ENCODE measurements around the gene RBM47.

Gene RBM47

DNA sequence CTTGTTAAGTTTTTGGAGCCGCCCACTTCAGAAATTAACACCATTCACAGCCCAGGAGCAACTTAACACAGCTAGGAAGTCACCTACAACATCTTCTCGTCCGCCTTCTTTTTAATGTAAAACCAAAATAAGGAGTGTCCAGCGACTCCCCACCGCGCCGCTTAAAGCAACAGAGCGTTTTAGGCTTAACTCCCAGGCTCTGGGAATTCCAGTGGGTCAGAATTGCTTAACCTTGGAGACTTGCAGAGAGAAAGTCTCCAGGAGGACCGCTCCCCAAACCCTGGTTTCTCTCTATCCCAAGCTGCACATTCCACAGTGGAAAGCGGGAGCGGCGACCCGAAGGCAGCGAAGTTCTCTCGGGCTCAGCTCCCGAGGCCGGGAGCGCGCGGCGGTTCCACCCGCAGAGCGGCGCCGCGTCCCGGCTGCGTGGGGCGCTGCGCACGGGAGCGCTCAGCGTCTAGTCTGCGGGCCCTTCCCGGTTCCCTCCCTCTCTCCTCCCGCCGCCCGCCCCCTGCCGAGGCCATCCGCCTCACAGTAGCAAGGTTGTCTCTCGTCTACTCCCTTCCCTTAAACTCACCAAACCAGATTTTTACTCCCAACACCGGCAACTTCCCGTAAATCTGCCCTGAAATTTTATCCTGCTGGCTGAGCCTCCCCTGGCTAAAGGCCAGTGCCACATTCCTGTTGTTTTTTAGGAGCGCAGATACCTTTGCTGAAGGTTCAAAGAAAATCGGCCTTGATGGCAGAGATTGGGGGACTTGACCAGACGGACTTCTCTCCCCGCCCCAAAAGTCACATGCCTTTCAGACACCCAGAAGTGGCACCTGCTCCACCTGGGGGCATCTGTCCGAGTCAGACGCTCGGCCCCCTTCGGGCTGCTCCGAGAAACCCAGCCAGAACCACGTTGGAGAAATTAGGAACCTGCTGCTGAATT lies at the start of gene RBM47:
Gene RBM47, minus strand, starts transcription at position 464 of the 934 bp plus-strand sequence. CDS start 190,971 bp downstream, outside the sequence.
- peak; percentile 36 for TF ChIP-seq CTCF (IDR thresholded peaks at IDR 0.05; ENCODE audit: control insufficient read depth, extremely low read depth, insufficient read depth)
- H3K4me3 ChIP-seq (ENCODE audit: low read depth, low read length), result peak within 1 kb of the TSS; percentile 79
- peak; percentile 92 for DNase-seq (ENCODE audit: low read depth)

DNA sequence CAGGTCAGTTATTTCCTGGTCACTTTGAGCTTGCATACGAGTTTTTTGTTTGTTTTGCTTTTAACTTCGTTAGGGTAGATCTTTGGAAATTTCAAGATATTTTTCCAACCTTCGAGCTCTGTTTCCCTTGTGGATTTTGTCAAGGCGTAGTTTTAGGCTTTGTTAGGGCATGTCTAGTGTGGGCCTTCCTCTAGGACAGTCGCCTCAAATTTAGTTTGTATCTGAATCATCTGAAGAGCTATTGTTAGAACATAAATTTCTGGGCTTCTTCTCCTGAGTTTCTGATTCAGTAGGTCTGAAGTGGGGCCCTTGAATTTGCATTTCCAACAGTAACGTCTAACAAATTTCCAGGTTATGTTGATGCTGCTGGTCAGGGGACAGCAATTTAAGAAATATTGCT lies 48.8 kb upstream of the RBM47 start:
- no peak for DNase-seq (ENCODE audit: low read depth)
- no peak for TF ChIP-seq CTCF (IDR thresholded peaks at IDR 0.05; ENCODE audit: control insufficient read depth, extremely low read depth, insufficient read depth)
- no peak overlapping the region for H3K4me3 ChIP-seq (ENCODE audit: low read depth, low read length)

DNA sequence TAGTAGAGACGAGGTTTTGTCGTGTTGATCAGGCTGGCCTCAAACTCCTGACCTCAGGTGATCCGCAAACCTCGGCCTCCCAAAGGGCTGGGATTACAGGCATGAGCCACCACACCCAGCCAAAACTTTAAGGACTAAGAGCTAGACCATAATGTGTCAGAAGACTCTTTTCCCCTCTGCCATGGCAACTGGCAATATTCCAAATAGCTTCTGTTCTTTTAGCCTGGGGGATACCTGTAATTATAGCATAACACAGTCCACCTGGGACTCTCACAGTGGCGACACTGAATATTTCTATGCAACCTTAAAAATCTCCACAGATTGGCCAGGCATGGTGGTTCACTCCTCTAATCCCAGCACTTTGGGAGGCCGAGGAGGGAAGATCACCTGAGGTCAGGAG lies 45.5 kb upstream of the RBM47 start:
- DNase-seq (ENCODE audit: low read depth), result no peak
- H3K4me3 ChIP-seq (ENCODE audit: low read depth, low read length), result no peak overlapping the region
- no peak for TF ChIP-seq CTCF (IDR thresholded peaks at IDR 0.05; ENCODE audit: control insufficient read depth, extremely low read depth, insufficient read depth)

GRCh38 chr4:40672528-40673522 lies 43.2 kb upstream of the RBM47 start:
- no peak overlapping the region for H3K4me3 ChIP-seq (ENCODE audit: low read depth, low read length)
- no peak for DNase-seq (ENCODE audit: low read depth)
- no peak for TF ChIP-seq CTCF (IDR thresholded peaks at IDR 0.05; ENCODE audit: control insufficient read depth, extremely low read depth, insufficient read depth)

GRCh38 chr4:40669504-40669903 lies 39.8 kb upstream of the RBM47 start:
- H3K4me3 ChIP-seq (ENCODE audit: low read depth, low read length), result no peak overlapping the region

More at GRCh38 chr4:40669504-40669903, 39.8 kb upstream of the RBM47 start:
- no peak for DNase-seq (ENCODE audit: low read depth)
- TF ChIP-seq CTCF (IDR thresholded peaks at IDR 0.05; ENCODE audit: control insufficient read depth, extremely low read depth, insufficient read depth), result no peak

All from LNCaP clone FGC (cell line).